SK-N-SH treated with all-trans-retinoic acid at 6 μM for 48 hours (cell line): ENCODE measurements around the gene GNG8.

Source experiments
- ESRRG ChIP-seq: fragments of 250-450 bp; sonication (Bioruptor Pico); IDR thresholded peaks from 2 replicates; pipeline ENCODE4 v1.6.1; 2021; ENCODE audit warnings: mild to moderate bottlenecking
- PATZ1 ChIP-seq: fragments of 250-450 bp; sonication (Bioruptor Pico); IDR thresholded peaks from 2 replicates; pipeline ENCODE4 v1.8.0; 2020; ENCODE audit warnings: mild to moderate bottlenecking, moderate library complexity, borderline replicate concordance
- SNAI2 ChIP-seq: fragments of 250-450 bp; sonication (Bioruptor Pico); IDR thresholded peaks from 2 replicates; pipeline ENCODE4 v1.5.0; 2020; ENCODE audit warnings: mild to moderate bottlenecking, moderate library complexity
- TCF4 ChIP-seq: fragments of 250-450 bp; sonication (Bioruptor Pico); IDR thresholded peaks from 2 replicates; pipeline ENCODE4 v1.8.0; 2021; ENCODE audit warnings: mild to moderate bottlenecking, moderate library complexity, borderline replicate concordance
- ZC3H10 ChIP-seq: fragments of 250-450 bp; sonication (Bioruptor Pico); IDR thresholded peaks from 2 replicates; pipeline ENCODE4 v1.5.1; 2021; ENCODE audit warnings: mild to moderate bottlenecking, moderate library complexity
- ZFP3 ChIP-seq: fragments of 250-450 bp; sonication (Bioruptor Pico); IDR thresholded peaks from 2 replicates; pipeline ENCODE4 v1.5.0; 2020; ENCODE audit warnings: mild to moderate bottlenecking, moderate library complexity
- ZNF565 ChIP-seq: fragments of 450-650 bp; formaldehyde crosslinking; conservative IDR thresholded peaks from 2 replicates; pipeline ENCODE4 v1.5.0; 2020; ENCODE audit warnings: low read depth, mild to moderate bottlenecking, moderate library complexity
- TF ChIP-seq, protein P1 (sequence below): fragments of 250-450 bp; sonication (Bioruptor Pico); IDR thresholded peaks from 2 replicates; pipeline ENCODE4 v1.5.1; 2020; ENCODE audit warnings: low read depth, mild to moderate bottlenecking, moderate library complexity

- no peak for TF ChIP-seq PATZ1 (CRISPR knock-in tag)
- TF ChIP-seq ESRRG = no peak
- TF ChIP-seq ZC3H10 = no peak
- no peak for TF ChIP-seq TCF4 (CRISPR knock-in tag)
- TF ChIP-seq, protein P1, sequence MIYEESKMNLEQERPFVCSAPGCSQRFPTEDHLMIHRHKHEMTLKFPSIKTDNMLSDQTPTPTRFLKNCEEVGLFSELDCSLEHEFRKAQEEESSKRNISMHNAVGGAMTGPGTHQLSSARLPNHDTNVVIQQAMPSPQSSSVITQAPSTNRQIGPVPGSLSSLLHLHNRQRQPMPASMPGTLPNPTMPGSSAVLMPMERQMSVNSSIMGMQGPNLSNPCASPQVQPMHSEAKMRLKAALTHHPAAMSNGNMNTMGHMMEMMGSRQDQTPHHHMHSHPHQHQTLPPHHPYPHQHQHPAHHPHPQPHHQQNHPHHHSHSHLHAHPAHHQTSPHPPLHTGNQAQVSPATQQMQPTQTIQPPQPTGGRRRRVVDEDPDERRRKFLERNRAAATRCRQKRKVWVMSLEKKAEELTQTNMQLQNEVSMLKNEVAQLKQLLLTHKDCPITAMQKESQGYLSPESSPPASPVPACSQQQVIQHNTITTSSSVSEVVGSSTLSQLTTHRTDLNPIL = no peak
- no peak for TF ChIP-seq SNAI2 (CRISPR knock-in tag)
- no peak for TF ChIP-seq ZFP3 (CRISPR knock-in tag)
- TF ChIP-seq ZNF565 (CRISPR knock-in tag) = no peak
These were observed 24.9 kb downstream of the GNG8 start for GRCh38 chr19:46610851-46611770.
